C4-2B (cell line): ENCODE data around the gene WWP2.
"Not testable (repeated sequence)": the region's sequence is repeated elsewhere in the genome, so short reads cannot be mapped to it uniquely, and the experiment has no call there.

ENCODE experiments used
- CTCF ChIP-seq: fragments of 450-650 bp; conservative IDR thresholded peaks from 2 replicates; pipeline ENCODE4 v1.5.1; 2017; ENCODE audit warnings: mild to moderate bottlenecking
- ZFX ChIP-seq: fragments of 450-650 bp; IDR thresholded peaks from 2 replicates; pipeline ENCODE4 v1.6.1; 2017

GRCh38 chr16:69950411-69950810, 188.3 kb downstream of the WWP2 start:
- not testable (repeated sequence) for TF ChIP-seq CTCF, ZFX
